ENCODE results near the gene LYPD3. TPM values are rescaled to one million over a fixed set of nuclear protein-coding genes. Genes with fewer than 3 reads are reported as not detected.

The LYPD3 gene
- total RNA-seq, 1 donor from 2014 or later: 0.56 TPM

GRCh38 chr19:43478323-43478722, 12.9 kb upstream of the LYPD3 start:
- Mint-ChIP-seq H3K9me3 (ENCODE audit: unreplicated experiment) (peaks cover 2% of the 10 kb centered on the region), H3K36me3 (ENCODE audit: unreplicated experiment) (no peaks in the 10 kb centered on the region), H3K27me3 (ENCODE audit: unreplicated experiment) (peaks cover 13% of the 10 kb centered on the region), H3K4me1 (ENCODE audit: low read depth, unreplicated experiment) (no peaks in the 10 kb centered on the region), H3K4me3 (ENCODE audit: unreplicated experiment) (no peak overlapping the region), H3K27ac (ENCODE audit: unreplicated experiment) (no peak overlapping the region)
- TF ChIP-seq, protein P1, sequence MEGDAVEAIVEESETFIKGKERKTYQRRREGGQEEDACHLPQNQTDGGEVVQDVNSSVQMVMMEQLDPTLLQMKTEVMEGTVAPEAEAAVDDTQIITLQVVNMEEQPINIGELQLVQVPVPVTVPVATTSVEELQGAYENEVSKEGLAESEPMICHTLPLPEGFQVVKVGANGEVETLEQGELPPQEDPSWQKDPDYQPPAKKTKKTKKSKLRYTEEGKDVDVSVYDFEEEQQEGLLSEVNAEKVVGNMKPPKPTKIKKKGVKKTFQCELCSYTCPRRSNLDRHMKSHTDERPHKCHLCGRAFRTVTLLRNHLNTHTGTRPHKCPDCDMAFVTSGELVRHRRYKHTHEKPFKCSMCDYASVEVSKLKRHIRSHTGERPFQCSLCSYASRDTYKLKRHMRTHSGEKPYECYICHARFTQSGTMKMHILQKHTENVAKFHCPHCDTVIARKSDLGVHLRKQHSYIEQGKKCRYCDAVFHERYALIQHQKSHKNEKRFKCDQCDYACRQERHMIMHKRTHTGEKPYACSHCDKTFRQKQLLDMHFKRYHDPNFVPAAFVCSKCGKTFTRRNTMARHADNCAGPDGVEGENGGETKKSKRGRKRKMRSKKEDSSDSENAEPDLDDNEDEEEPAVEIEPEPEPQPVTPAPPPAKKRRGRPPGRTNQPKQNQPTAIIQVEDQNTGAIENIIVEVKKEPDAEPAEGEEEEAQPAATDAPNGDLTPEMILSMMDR (IDR thresholded peaks at IDR 0.05; ENCODE audit: partially characterized antibody, unreplicated experiment): no peak
- no peak for DNase-seq

DNA sequence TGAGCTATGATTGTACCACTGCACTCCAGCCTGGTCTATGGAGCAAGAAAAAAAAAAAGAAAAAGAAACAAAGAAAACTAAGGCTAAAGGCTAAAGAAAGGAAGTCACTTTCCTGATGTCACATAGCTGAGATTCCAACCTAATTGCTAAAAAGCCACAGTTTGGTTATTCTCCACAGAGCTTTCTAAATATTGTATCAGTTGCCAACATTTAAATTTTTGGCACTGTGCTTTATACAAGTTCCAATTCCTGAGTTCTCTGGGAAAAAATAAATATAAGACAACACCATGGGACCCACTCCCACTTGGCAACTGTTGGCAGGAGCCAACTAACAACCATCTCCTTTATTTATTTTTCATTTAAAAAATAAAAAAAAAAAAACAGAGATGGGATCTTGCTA, 11.2 kb upstream of the LYPD3 start:
- Mint-ChIP-seq H3K36me3 (ENCODE audit: unreplicated experiment) (no peaks in the 10 kb centered on the region), H3K27ac (ENCODE audit: unreplicated experiment) (no peak overlapping the region), H3K9me3 (ENCODE audit: unreplicated experiment) (peaks cover 3% of the 10 kb centered on the region), H3K4me3 (ENCODE audit: unreplicated experiment) (no peak overlapping the region), H3K27me3 (ENCODE audit: unreplicated experiment) (peaks cover 11% of the 10 kb centered on the region), H3K4me1 (ENCODE audit: low read depth, unreplicated experiment) (no peaks in the 10 kb centered on the region)
- TF ChIP-seq, protein P1 (IDR thresholded peaks at IDR 0.05; ENCODE audit: partially characterized antibody, unreplicated experiment): no peak
- no peak for DNase-seq

DNA sequence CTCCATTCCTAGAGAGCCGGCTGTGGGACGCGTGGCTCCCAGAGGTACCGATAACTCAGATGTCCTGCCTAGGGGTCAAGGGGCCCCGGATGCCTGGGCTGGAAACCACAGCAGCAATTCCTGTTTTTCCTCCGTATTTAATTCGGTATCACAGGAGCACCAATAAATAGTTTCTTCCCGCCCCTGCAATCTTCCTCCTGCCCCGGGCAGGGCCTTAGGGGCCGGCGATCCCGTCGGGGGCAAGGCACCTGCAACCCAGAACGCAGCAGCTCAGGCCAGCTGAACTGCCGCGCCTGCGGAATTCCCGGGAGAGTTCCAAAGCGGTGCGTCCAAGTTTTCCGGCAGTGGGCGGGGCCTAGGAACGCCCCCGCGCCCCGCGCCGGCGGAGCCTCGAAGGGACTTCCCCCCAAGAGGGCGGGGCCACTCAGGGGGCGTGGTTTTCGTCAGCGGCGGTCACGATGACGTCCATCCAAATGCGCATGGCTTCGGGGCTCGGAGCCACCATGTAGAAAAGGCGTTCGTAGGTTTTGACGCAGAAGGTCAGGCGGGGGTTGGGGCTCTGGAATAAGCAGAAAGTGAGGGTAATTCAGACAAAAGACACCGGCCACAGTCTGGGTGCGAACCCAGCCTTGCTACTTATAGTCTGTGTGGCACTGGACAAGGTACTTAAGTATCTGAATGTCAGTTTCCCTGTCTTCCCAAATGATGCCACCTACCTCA, 9.7 kb upstream of the LYPD3 start:
- no peak overlapping the region for H3K27ac Mint-ChIP-seq (ENCODE audit: unreplicated experiment)
- peak; percentile 97 for DNase-seq
- no peaks in the 10 kb centered on the region for H3K4me1 Mint-ChIP-seq (ENCODE audit: low read depth, unreplicated experiment)
- no peaks in the 10 kb centered on the region for H3K36me3 Mint-ChIP-seq (ENCODE audit: unreplicated experiment)
- H3K4me3 Mint-ChIP-seq (ENCODE audit: unreplicated experiment): peak overlapping the region; percentile 87
- H3K27me3 Mint-ChIP-seq (ENCODE audit: unreplicated experiment): peaks cover 8% of the 10 kb centered on the region
- TF ChIP-seq, protein P1 (IDR thresholded peaks at IDR 0.05; ENCODE audit: partially characterized antibody, unreplicated experiment): no peak
- peaks cover 3% of the 10 kb centered on the region for H3K9me3 Mint-ChIP-seq (ENCODE audit: unreplicated experiment)

GRCh38 chr19:43474487-43474886, 9.1 kb upstream of the LYPD3 start:
- Mint-ChIP-seq H3K9me3 (ENCODE audit: unreplicated experiment) (peaks cover 3% of the 10 kb centered on the region), H3K4me3 (ENCODE audit: unreplicated experiment) (no peak overlapping the region), H3K4me1 (ENCODE audit: low read depth, unreplicated experiment) (no peaks in the 10 kb centered on the region), H3K36me3 (ENCODE audit: unreplicated experiment) (no peaks in the 10 kb centered on the region), H3K27ac (ENCODE audit: unreplicated experiment) (no peak overlapping the region), H3K27me3 (ENCODE audit: unreplicated experiment) (peaks cover 8% of the 10 kb centered on the region)
- TF ChIP-seq, protein P1 (IDR thresholded peaks at IDR 0.05; ENCODE audit: partially characterized antibody, unreplicated experiment): no peak
- DNase-seq: no peak

GRCh38 chr19:43471091-43471490, 5.7 kb upstream of the LYPD3 start:
- TF ChIP-seq, protein P1 (IDR thresholded peaks at IDR 0.05; ENCODE audit: partially characterized antibody, unreplicated experiment): no peak
- Mint-ChIP-seq H3K4me1 (ENCODE audit: low read depth, unreplicated experiment) (no peaks in the 10 kb centered on the region), H3K27me3 (ENCODE audit: unreplicated experiment) (peaks cover 9% of the 10 kb centered on the region), H3K27ac (ENCODE audit: unreplicated experiment) (no peak overlapping the region), H3K9me3 (ENCODE audit: unreplicated experiment) (peaks cover 3% of the 10 kb centered on the region), H3K36me3 (ENCODE audit: unreplicated experiment) (no peaks in the 10 kb centered on the region), H3K4me3 (ENCODE audit: unreplicated experiment) (no peak overlapping the region)
- DNase-seq: no peak

Data from glutamatergic neuron (in vitro differentiated cells).